ENCODE data around the gene SYT17.
"Not testable (repeated sequence)": the region's sequence is repeated elsewhere in the genome, so short reads cannot be mapped to it uniquely, and the experiment has no call there.

The SYT17 gene

GRCh38 chr16:19179546-19180490, 11.8 kb downstream of the SYT17 start:
- H3K9me3 ChIP-seq (ENCODE audit: control insufficient read depth, low read depth, low read length): no peaks in the 10 kb centered on the region
- H3K27me3 ChIP-seq (ENCODE audit: control insufficient read depth, insufficient read depth, low read length): no peaks in the 10 kb centered on the region
- H3K27ac ChIP-seq (ENCODE audit: low read length): no peak overlapping the region
- no peak overlapping the region for H3K9ac ChIP-seq (ENCODE audit: low read length)
- H3K4me3 ChIP-seq (ENCODE audit: low read length): no peak overlapping the region
- no peaks in the 10 kb centered on the region for H3K36me3 ChIP-seq (ENCODE audit: control insufficient read depth, low read depth, low read length)
- peaks cover 6% of the 10 kb centered on the region for H3K4me1 ChIP-seq (ENCODE audit: control insufficient read depth, low read depth, low read length)

GRCh38 chr16:19180741-19181140, 12.7 kb downstream of the SYT17 start:
- Histone ChIP-seq H3K27ac (ENCODE audit: low read length) (no peak overlapping the region), H3K27me3 (ENCODE audit: control insufficient read depth, insufficient read depth, low read length) (no peaks in the 10 kb centered on the region), H3K4me1 (ENCODE audit: control insufficient read depth, low read depth, low read length) (peaks cover 11% of the 10 kb centered on the region), H3K4me3 (ENCODE audit: low read length) (no peak overlapping the region), H3K9ac (ENCODE audit: low read length) (no peak overlapping the region), H3K36me3 (ENCODE audit: control insufficient read depth, low read depth, low read length) (no peaks in the 10 kb centered on the region), H3K9me3 (ENCODE audit: control insufficient read depth, low read depth, low read length) (no peaks in the 10 kb centered on the region)

GRCh38 chr16:19182481-19182880, 14.4 kb downstream of the SYT17 start:
- H3K4me1 ChIP-seq (ENCODE audit: control insufficient read depth, low read depth, low read length): peaks cover 12% of the 10 kb centered on the region
- H3K9ac ChIP-seq (ENCODE audit: low read length): no peak overlapping the region
- H3K27ac ChIP-seq (ENCODE audit: low read length): no peak overlapping the region
- H3K4me3 ChIP-seq (ENCODE audit: low read length): no peak overlapping the region
- no peaks in the 10 kb centered on the region for H3K27me3 ChIP-seq (ENCODE audit: control insufficient read depth, insufficient read depth, low read length)
- no peaks in the 10 kb centered on the region for H3K9me3 ChIP-seq (ENCODE audit: control insufficient read depth, low read depth, low read length)
- no peaks in the 10 kb centered on the region for H3K36me3 ChIP-seq (ENCODE audit: control insufficient read depth, low read depth, low read length)

GRCh38 chr16:19183187-19183586, 15.1 kb downstream of the SYT17 start:
- Histone ChIP-seq H3K4me1 (ENCODE audit: control insufficient read depth, low read depth, low read length) (peaks cover 12% of the 10 kb centered on the region), H3K27me3 (ENCODE audit: control insufficient read depth, insufficient read depth, low read length) (no peaks in the 10 kb centered on the region), H3K4me3 (ENCODE audit: low read length) (no peak overlapping the region), H3K27ac (ENCODE audit: low read length) (no peak overlapping the region), H3K36me3 (ENCODE audit: control insufficient read depth, low read depth, low read length) (no peaks in the 10 kb centered on the region), H3K9ac (ENCODE audit: low read length) (no peak overlapping the region), H3K9me3 (ENCODE audit: control insufficient read depth, low read depth, low read length) (no peaks in the 10 kb centered on the region)

- peak overlapping the region; percentile 37 for H3K4me3 ChIP-seq (ENCODE audit: low read length)
- no peaks in the 10 kb centered on the region for H3K9me3 ChIP-seq (ENCODE audit: control insufficient read depth, low read depth, low read length)
- H3K4me1 ChIP-seq (ENCODE audit: control insufficient read depth, low read depth, low read length): peaks cover 12% of the 10 kb centered on the region
- H3K9ac ChIP-seq (ENCODE audit: low read length): no peak overlapping the region
- no peak overlapping the region for H3K27ac ChIP-seq (ENCODE audit: low read length)
- H3K36me3 ChIP-seq (ENCODE audit: control insufficient read depth, low read depth, low read length): no peaks in the 10 kb centered on the region
- no peaks in the 10 kb centered on the region for H3K27me3 ChIP-seq (ENCODE audit: control insufficient read depth, insufficient read depth, low read length)
These were observed 16.9 kb downstream of the SYT17 start for GRCh38 chr16:19184823-19185509.

- H3K9ac ChIP-seq (ENCODE audit: low read length): no peak overlapping the region
- no peaks in the 10 kb centered on the region for H3K36me3 ChIP-seq (ENCODE audit: control insufficient read depth, low read depth, low read length)
- H3K4me1 ChIP-seq (ENCODE audit: control insufficient read depth, low read depth, low read length): peaks cover 12% of the 10 kb centered on the region
These were observed 17.4 kb downstream of the SYT17 start for GRCh38 chr16:19185510-19185851.

GRCh38 chr16:19186408-19186807, 18.4 kb downstream of the SYT17 start:
- no peaks in the 10 kb centered on the region for H3K27me3 ChIP-seq (ENCODE audit: control insufficient read depth, insufficient read depth, low read length)
- H3K9ac ChIP-seq (ENCODE audit: low read length): no peak overlapping the region
- no peaks in the 10 kb centered on the region for H3K9me3 ChIP-seq (ENCODE audit: control insufficient read depth, low read depth, low read length)
- no peak overlapping the region for H3K27ac ChIP-seq (ENCODE audit: low read length)
- no peak overlapping the region for H3K4me3 ChIP-seq (ENCODE audit: low read length)
- peaks cover 12% of the 10 kb centered on the region for H3K4me1 ChIP-seq (ENCODE audit: control insufficient read depth, low read depth, low read length)
- no peaks in the 10 kb centered on the region for H3K36me3 ChIP-seq (ENCODE audit: control insufficient read depth, low read depth, low read length)

More at GRCh38 chr16:19185510-19185851, 17.4 kb downstream of the SYT17 start:
- H3K9me3 ChIP-seq (ENCODE audit: control insufficient read depth, low read depth, low read length): no peaks in the 10 kb centered on the region
- no peaks in the 10 kb centered on the region for H3K27me3 ChIP-seq (ENCODE audit: control insufficient read depth, insufficient read depth, low read length)
- H3K27ac ChIP-seq (ENCODE audit: low read length): no peak overlapping the region
- H3K4me3 ChIP-seq (ENCODE audit: low read length): no peak overlapping the region

- H3K27me3 ChIP-seq (ENCODE audit: control insufficient read depth, insufficient read depth, low read length); H3K9ac ChIP-seq (ENCODE audit: low read length); H3K27ac ChIP-seq (ENCODE audit: low read length); H3K9me3 ChIP-seq (ENCODE audit: control insufficient read depth, low read depth, low read length); H3K4me3 ChIP-seq (ENCODE audit: low read length); H3K36me3 ChIP-seq (ENCODE audit: control insufficient read depth, low read depth, low read length): not testable (repeated sequence)
- peaks cover 12% of the 10 kb centered on the region for H3K4me1 ChIP-seq (ENCODE audit: control insufficient read depth, low read depth, low read length)
These were observed 19.9 kb downstream of the SYT17 start for GRCh38 chr16:19187961-19188360.

GRCh38 chr16:19188406-19188805, 20.4 kb downstream of the SYT17 start:
- H3K9me3 ChIP-seq (ENCODE audit: control insufficient read depth, low read depth, low read length): no peaks in the 10 kb centered on the region
- H3K9ac ChIP-seq (ENCODE audit: low read length): no peak overlapping the region
- H3K27me3 ChIP-seq (ENCODE audit: control insufficient read depth, insufficient read depth, low read length): no peaks in the 10 kb centered on the region
- H3K4me1 ChIP-seq (ENCODE audit: control insufficient read depth, low read depth, low read length): peaks cover 12% of the 10 kb centered on the region
- H3K4me3 ChIP-seq (ENCODE audit: low read length): no peak overlapping the region
- no peaks in the 10 kb centered on the region for H3K36me3 ChIP-seq (ENCODE audit: control insufficient read depth, low read depth, low read length)
- H3K27ac ChIP-seq (ENCODE audit: low read length): no peak overlapping the region

GRCh38 chr16:19192865-19193264, 24.8 kb downstream of the SYT17 start:
- H3K4me3 ChIP-seq (ENCODE audit: low read length): no peak overlapping the region
- H3K27ac ChIP-seq (ENCODE audit: low read length): no peak overlapping the region

GRCh38 chr16:19196871-19197270, 28.8 kb downstream of the SYT17 start:
- Histone ChIP-seq H3K9me3 (ENCODE audit: control insufficient read depth, low read depth, low read length) (no peaks in the 10 kb centered on the region), H3K4me1 (ENCODE audit: control insufficient read depth, low read depth, low read length) (no peaks in the 10 kb centered on the region), H3K27me3 (ENCODE audit: control insufficient read depth, insufficient read depth, low read length) (no peaks in the 10 kb centered on the region), H3K4me3 (ENCODE audit: low read length) (no peak overlapping the region), H3K9ac (ENCODE audit: low read length) (no peak overlapping the region), H3K27ac (ENCODE audit: low read length) (no peak overlapping the region), H3K36me3 (ENCODE audit: control insufficient read depth, low read depth, low read length) (no peaks in the 10 kb centered on the region)

More at GRCh38 chr16:19192865-19193264, 24.8 kb downstream of the SYT17 start:
- Histone ChIP-seq H3K9me3 (ENCODE audit: control insufficient read depth, low read depth, low read length) (no peaks in the 10 kb centered on the region), H3K27me3 (ENCODE audit: control insufficient read depth, insufficient read depth, low read length) (no peaks in the 10 kb centered on the region), H3K9ac (ENCODE audit: low read length) (no peak overlapping the region), H3K4me1 (ENCODE audit: control insufficient read depth, low read depth, low read length) (no peaks in the 10 kb centered on the region), H3K36me3 (ENCODE audit: control insufficient read depth, low read depth, low read length) (no peaks in the 10 kb centered on the region)
